ENCODE results near the gene UBE2K.
"Not testable (repeated sequence)": the region's sequence is repeated elsewhere in the genome, so short reads cannot be mapped to it uniquely, and the experiment has no call there.

UBE2K gene

DNA sequence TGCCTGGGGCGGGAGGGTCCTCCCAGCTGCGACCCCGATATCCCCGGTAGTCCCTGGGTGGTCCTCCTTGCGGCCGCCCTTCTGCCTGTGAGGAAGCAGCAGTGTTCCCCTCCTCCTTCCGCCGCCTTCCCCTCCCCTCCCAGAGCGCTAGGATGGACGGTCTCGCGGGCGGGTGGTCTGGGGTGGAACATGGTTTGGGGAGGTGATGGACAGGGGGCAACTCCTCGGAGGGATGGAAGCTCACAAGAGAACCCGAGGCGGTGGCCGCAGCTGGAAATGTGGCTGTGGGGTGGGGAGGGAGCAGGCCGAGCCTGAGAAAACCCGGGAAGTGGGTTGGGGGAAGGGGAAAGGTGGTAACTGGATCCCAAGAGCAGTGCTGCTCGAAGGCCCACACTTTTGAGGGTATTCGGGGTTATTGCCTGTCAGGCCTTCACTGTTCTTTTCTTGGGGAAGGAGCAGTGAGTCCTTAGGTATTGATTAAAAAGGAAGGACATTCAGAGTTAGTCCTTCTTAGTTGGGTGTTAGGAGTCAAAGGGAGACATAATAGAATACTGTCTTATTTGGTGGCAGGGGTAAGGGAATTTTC lies 581 bp downstream of the UBE2K start:
- peak; percentile 40 for DNase-seq

DNA sequence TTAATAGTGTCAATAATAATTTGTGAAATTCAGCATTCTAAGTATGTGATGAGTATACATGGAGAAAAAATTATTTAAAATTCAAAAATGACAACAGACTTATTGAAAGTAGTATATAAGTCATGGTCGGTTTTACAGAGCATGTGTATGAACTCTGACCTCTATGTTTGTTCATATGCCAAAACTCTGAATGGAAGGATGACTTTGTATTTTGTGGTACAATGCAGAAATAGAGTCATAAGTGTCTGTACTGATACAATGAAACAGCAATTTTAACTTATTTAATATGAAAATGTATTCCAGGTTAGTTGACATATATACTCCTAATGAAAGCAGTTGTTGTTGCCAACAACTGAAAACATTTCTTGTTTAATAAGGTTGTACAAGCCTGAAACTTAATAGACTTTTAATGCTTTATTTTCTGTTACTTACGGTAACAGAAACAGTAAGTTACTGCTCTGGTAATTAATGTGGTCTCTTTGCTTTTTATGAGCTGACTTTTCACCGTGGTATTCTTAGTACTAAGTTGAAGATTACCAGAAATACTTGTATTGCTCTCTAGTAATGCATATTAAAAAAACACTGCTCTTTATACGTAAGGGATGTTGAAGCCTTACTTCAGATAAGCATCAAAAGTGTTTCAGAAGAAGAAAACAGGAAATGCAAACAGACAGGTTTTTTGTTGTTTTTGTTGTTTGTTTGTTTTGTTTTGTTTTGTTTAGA lies 1.9 kb downstream of the UBE2K start:
- DNase-seq = peak; percentile 18

DNA sequence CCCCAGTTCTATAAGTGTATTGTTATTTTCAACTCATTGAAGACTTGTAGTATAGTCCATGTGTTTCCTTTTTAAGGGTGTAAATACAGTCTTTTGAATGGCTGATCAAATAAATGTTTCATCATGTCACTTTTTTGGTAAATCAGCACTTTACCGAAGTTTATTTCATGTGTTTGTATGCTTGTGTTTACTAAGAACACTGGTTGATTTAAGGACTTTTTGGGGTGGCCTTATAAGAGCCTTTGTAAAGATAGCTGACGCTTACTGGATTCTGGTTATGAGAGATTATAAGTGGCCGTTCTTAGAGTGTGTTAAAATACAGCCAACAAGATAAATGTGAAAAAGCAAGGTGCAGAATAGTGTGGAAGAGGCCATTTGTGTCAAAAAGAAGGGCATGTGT lies 2.6 kb downstream of the UBE2K start:
- DNase-seq = no peak

DNA sequence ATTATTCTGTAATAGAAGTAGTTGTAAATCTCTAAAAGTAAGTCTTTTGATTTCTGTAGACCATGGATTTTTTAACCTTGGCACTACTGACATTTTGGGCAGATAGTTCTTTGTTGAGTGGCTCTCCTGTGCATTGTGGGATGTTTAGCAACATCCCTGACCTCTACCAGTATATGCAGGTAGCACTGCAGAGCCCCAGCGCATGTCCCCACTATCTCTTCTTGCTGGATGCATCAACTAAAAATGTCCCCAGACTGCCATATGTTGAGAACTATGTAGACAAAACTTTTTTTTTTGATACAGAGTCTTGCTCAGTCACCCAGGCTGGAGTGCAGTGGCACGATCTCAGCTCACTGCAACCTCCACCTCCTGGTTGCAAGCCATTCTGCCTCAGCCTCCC lies 4.8 kb downstream of the UBE2K start:
- no peak for DNase-seq

DNA sequence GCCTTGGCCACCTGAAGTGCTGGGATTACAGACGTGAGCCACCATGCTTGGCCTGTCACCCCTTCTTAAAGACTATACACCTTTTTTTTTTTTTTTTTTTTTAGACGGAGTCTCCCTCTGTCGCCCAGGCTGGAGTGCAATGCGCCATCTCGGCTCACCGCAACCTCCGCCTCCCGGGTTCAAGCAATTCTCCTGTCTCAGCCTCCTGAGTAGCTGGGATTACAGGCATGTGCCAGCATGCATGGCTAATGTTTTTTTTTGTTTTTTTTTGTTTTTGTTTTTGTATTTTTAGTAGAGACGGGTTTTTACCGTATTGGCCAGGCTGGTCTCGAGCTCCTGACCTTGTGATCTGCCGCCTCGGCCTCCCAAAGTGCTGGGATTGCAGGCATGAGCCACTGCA lies 6.9 kb downstream of the UBE2K start:
- not testable (repeated sequence) for DNase-seq

DNA sequence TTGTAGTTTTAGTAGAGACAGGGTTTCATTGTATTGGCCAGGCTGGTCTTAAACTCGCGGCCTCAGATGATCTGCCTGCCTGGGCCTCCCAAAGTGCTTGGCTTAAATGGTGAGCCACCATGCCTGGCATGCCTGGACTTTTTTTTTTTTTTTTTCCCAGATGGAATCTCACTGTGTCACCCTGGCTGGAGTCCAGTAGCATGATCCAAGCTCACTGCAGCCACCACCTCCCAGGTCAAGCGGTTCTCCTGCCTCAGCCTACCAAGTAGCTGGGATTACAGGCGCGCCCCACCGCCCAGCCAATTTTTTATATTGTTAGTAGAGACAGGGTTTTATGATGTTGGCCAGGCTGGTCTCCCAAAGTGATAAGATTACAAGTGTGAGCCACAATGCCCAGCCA lies 8.4 kb downstream of the UBE2K start:
- DNase-seq = no peak

DNA sequence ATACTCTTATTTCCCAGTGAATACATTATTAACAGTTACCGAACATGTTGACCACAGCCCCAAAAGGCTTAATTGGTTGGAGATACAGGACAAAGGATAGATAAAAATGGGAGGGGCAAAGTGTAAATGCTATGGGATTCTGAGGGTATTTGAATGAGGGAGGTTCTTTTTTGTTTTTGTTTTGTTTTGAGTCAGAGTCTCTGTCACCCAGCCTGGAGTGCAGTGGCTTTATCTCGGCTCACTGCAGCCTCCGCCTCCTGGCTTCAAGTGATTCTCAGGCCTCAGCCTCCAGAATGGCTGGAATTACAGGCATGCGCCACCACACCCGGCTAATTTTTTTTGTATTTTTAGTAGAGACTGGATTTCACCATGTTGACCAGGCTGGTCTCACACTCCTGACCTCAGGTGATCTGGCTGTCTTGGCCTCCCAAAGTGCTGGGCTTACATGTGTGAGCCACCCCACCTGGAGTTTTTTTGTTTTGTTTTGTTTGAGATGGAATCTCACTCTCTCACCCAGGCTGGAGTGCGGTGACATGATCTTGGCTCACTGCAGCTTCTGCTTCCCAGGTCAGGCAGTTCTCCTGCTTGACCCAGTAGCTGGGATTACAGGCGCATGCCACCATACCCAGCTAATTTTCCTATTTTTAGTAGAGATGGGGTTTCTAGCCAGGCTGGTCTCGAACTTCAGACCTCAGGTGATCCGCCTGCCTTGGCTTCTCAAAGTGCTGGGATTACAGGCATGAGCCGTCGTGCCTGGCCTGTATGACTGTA lies 9.0 kb downstream of the UBE2K start:
- DNase-seq = no peak

DNA sequence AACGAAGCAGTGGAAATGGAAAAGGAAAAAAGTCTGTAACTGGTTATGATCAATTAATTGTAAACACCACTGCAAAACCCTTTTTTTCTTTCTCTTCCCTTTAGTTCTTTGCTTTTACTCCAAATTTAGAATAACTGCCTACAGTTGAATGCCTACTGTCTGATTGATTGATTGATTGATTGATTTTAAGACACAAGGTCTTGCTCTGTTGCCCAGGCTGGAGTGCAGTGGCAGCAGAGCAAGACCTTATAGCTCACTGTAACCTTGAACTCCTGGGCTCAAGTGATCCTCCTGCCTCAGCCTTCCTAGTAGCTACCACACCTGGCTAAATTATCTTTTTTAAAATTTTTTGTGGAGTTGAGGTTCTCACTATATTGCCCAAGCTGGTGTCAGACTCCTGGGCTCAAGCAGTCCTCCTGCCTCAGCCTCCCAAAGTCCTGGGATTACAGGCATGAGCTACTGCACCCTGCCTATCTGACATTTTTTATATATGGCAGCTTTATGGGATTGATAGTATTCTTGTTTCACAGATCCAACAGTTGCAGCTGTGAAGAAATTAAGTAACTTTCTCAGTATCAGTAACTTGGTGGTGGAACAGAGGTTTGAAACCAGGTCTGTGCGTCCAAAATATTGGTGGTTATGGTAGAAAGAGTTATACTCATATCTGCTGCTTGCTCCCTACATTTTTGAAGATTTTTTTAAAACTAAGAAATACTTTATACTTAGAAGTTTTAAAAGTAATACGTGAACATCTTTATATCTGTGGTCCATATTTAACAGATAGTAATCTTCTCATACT lies 12.4 kb downstream of the UBE2K start:
- no peak for DNase-seq

DNA sequence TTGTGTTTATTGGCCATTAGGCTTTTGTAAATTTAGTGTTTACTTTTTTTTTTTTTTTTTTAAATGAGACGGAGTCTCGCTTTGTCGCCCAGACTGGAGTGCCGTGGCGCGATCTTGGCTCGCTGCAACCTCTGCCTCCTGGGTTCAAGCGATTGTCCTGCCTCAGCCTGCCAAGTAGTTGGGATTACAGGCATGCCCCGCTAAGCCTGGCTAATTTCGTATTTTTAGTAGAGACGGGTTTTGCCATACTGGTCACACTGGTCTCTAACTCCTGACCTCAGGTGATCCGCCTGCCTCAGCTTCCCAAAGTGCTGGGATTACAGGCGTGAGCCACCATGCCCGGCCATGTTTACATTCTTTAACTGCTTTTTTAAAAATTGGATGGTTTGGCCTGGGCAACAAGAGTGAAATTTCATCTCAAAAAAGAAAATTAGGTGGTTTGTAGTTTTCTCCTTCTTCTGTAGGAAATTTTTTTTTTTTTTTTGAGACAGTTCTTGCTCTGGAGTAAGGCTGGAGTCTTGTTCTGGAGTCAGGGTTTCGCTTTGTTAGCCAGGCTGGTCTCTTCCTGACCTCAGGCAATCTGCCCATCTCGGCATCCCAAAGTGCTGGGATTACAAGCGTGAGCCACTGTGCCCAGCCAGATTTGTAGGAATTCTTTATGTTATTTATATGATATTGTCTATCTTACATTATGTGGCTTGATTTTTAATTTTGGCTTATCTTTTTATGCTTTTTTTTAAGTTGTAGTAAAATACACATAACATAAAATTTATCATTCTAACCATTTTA lies 15.1 kb downstream of the UBE2K start:
- no peak for DNase-seq

DNA sequence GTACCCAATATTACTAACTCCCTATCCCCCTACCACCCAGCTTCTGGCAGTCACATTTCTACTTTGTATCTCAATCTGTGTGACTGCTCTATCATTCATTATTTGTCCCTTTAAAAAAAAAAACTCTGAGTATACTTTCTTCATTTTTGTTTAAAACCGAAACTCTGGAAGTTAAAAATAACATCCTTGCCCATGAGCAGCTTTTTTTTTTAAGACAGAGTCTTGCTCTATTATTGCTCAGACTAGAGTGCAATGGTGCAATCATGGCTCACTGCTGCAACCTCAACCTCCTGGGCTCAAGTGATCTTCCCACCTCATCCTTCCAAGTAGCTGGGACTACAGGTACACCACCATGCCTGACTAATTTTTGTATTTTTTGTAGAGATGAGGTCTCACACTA lies 15.8 kb downstream of the UBE2K start:
- DNase-seq = no peak

DNA sequence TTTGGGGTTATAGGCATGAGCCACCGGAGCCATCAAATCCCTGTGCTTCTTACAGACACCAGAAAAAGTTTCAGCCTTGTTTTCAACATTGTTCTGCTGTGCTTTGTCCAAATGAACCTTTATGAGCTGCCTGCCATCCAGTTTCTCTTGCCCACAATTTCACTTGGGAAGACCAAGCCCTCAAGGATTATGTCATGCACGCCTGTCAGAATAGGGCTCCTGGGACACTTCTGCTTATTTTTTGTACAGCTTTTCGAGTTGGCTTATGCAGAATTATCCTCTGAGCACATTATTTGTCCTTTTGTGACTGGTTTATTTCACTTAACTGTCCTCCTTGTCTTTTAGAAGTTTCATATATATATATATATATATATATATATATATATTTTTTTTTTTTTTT lies 16.2 kb downstream of the UBE2K start:
- no peak for DNase-seq

DNA sequence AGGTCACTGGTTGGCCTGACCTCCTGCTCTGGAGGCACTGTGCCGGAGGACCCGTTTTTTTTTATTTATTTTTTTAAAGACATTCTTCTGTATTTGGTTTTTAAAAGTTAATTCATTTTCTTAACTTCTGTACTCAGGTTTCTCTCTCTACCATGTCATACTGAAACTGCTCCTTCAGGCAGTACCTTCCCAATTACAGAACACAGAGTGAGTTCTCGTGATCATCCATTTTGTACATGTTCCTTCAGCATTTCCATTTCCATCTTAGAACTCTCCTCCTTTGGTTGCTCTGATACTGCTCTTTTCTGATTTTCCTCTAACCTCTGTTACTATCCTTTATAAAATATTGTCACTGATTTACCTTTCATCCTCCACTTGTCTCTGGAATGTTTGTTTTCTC lies 17.9 kb downstream of the UBE2K start:
- DNase-seq = no peak

DNA sequence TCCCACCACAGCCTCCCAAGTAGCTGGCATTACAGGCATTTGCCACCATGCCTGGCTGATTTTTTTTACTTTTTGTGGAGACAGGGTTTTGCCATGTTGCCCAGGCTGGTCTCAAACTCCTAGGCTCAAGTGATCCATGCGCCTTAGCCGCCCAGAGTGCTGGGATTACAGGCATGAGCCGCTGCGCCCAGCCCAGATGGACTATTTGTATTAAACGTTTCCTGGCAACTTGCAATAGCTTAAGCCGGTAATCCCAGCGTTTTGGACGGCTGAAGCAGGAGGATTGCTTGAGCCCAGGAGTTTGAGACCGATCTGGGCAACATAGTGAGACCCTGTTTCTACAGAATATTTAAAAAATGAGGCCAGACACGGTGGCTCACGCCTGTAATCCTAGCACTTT lies 18.4 kb downstream of the UBE2K start:
- DNase-seq = no peak

DNA sequence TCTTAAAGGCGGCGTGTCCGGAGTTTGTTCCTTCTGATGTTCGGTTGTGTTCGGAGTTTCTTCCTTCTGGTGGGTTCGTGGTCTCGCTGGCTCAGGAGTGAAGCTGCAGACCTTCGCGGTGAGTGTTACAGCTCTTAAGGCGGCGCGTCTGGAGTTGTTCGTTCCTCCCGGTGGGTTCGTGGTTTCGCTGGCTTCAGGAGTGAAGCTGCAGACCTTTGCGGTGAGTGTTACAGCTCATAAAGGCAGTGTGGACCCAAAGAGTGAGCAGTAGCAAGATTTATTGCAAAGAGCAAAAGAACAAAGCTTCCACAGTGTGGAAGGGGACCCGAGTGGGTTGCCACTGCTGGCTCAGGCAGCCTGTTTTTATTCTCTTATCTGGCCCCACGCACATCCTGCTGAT lies 19.8 kb downstream of the UBE2K start:
- not testable (repeated sequence) for DNase-seq

DNA sequence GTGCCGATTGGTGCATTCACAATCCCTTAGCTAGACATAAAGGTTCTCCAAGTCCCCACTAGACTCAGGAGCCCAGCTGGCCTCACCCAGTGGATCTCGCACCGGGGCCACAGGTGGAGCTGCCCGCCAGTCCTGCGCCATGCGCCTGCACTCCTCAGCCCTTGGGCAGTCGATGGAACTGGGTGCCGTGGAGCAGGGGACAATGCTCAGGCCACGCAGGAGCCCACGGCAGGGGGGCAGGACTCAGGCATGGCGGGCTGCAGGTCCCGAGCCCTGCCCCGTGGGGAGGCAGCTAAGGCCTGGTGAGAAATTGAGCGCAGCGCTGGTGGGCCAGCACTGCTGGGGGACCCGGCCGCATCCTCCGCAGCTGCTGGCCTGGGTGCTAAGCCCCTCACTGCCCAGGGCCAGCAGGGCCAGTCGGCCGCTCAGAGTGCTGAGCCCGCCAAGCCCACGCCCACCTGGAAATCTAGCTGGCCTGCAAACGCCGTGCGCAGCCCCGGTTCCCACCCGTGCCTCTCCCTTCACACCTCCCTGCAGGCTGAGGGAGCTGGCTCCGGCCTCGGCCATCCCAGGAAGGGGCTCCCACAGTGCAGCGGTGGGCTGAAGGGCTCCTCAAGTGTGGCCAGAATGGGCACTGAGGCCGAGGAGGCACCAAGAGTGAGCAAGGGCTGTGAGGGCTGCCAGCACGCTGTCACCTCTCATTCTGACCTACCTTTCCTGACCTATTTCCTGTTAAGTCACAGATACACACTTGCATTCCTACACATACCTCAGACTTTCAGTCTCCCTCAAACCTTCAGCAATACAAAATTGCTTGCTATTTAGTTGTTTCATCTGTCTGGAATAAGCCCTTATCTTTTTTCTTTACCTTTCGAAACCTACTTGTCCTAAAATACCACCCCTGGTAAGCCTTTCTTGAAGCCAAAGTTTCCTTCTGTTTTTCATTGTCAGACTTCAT lies 20.7 kb downstream of the UBE2K start:
- no peak for DNase-seq

DNA sequence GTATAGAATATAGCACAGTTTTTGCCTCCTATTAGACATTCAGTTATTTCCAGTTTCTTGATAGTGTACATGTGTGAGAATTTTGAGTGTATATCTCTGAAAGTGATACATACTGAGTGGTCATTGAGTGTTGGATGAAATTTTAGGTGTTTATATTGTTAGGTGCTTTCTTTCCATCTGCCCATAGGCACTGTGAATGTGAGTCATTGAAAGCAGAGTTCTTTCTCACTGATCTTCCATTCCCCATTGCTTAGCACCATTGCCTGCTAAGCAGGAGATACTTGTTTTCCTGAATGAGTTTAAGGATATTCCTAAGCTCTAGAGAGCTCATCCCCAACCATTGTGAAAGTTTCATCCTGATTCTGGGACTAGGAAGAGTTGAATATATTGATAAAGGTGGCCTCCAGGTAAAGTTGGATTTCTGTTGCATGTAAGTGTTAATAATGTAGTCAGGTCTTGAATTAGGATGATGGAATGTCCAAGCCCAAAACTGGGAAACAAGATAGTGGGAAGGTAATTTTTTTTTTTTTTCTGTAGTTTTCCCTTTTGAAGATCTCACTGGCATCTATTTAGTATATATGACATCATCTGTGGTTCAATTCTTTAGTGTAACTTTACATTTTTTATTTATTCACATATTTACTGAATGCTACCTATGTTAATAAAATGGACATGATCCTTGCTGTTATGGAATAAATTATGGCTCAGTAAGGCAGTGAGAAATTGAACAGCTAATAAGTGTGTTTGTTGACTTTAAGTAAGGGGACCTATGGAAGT lies 22.1 kb downstream of the UBE2K start:
- no peak for DNase-seq

DNA sequence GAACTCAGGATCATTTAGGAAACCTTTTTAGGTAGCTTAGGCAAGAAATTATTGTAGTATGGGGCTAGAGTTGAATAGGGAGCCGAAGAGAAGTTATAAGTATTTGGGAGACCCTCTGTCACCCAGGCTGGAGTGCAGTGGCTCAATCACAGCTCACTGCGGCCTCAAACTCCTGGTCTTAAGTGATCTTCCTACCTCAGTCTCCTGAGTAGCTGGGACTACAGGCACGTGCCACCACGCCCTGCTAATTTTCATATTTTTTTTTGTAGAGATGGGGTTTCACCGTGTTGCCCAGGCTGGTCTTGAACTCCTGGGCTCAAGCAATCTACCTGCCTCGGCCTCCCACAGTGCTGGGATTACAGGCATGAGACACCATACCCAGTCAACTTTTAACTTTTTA lies 23.3 kb downstream of the UBE2K start:
- not testable (repeated sequence) for DNase-seq

DNA sequence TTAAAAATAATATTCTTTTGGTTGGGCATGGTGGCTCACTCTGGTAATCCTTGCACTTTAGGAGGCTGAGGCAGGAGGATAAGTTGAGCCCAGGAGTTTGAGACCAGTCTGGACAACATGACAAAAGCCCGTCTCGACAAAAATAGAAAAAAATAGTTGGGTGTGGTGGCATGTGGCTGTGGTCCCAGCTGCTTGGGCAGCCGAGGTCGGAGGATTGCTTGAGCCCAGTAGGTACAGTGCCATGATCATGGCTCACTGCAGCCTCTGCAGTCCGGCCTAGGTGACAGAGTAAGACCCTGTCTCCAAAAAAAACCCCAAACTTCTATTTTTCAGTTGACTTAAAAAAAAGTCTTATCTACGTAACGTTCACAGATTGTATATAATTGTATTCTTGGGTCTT lies 23.9 kb downstream of the UBE2K start:
- no peak for DNase-seq

DNA sequence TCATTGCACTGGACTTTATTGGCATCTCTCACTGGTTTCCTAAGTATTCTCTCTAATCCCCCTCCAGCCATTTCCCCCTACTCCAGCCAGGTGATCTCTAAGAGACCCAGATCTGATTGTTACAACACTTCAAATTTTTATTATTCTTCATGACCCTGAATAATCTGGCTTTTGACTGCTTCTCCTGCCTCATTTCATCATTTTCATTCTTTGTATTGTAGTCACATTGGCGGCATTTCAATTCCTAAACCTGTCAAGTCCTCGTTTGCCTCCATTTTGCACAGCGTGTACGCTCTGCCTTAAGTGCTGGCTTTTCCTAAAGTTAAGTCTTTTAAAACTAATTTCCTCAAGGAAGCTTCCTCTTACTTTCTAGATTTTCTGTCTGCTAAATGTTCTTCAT lies 31.6 kb downstream of the UBE2K start:
- no peak for DNase-seq

DNA sequence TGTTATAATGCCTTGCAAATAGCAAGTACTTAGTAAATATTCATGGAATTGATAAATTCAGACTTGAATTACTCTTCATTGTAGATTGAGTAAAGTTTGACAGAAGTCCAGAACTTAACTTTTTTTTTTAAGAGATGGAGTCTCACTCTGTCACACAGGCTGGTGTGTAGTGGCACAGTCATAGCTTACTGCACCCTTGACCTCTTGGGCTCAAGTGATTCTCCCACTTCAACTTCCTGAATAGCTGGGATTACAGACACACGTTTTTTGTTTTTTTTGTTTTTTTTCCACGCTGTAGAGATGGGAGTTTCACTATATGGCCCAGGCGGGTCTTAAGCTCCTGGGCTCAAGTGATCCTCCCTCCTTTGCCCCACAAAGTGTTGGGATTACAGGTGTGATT lies 32.1 kb downstream of the UBE2K start:
- no peak for DNase-seq

DNA sequence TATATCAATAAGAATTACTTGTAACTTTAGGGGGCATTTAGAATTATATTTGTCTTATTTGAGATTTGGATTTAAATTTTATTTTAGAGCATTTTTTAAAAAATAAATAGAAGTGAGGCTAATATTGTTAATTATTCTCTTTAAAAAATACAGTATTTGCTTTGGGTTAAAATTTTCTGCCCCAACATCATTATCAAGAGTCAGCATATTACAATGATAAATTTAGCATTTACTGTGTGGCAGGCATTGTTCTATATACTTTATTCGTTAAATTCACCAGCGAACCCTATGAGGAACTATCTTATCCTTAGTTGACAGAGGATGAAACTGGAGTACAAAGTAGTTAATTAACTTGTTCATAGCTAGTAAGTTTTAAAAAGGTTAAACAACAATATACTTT lies 34.0 kb downstream of the UBE2K start:
- DNase-seq = no peak

Data from RPMI8226 (cell line).